ENCODE data around the gene ELMO1. TPM values are rescaled to one million over a fixed set of nuclear protein-coding genes. Genes with fewer than 3 reads are reported as not detected.

Gene ELMO1
- total RNA-seq, 2 experiments from 2014 or later = 72.8 to 75.3 TPM

DNA sequence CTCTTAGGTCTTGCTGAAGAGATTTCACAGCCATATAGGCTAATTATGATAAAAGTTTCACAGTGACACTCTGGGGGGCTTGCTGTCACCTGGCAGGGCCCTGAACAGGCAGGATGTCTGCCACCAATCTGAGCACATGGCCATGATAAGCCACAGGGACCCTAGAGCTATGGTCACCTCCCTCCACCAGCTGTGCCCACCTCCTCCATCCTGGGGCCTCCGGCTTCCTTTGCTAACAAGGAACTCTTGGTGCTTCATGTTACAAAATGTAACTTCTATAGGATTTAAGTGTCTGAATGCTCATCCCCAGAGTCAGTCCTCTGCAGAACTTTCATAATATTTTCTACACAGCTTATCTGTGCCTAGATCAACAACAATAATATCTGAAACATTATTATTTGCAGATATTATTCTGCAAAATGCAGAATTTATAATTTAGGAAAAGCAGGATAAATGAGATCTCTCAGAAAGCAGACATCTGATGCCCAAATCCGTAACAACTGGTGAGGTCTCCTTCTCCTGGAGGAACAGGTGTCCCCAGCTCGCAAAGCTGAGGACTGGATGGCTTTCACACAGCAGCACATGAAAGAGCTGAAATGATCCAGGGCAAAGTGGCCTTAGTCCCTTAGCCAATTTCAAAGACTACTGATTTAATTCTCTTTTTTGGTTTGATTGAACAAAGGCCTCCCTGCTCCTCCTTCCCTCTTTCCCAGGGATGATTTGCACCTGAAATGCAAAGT is 437.3 kb downstream of the ELMO1 start:
- DNase-seq = no peak
- POLR2A ChIA-PET = interaction anchor here (0.6 kb wide), 1 partner anchor 713 kb away, joined by 3 read pairs; no protein-coding TSS in a partner anchor
- no peaks in the 10 kb centered on the region for H3K27me3 Mint-ChIP-seq
- H3K4me1 Mint-ChIP-seq (ENCODE audit: low read depth) = peaks cover 1% of the 10 kb centered on the region
- TF ChIP-seq, protein P1, sequence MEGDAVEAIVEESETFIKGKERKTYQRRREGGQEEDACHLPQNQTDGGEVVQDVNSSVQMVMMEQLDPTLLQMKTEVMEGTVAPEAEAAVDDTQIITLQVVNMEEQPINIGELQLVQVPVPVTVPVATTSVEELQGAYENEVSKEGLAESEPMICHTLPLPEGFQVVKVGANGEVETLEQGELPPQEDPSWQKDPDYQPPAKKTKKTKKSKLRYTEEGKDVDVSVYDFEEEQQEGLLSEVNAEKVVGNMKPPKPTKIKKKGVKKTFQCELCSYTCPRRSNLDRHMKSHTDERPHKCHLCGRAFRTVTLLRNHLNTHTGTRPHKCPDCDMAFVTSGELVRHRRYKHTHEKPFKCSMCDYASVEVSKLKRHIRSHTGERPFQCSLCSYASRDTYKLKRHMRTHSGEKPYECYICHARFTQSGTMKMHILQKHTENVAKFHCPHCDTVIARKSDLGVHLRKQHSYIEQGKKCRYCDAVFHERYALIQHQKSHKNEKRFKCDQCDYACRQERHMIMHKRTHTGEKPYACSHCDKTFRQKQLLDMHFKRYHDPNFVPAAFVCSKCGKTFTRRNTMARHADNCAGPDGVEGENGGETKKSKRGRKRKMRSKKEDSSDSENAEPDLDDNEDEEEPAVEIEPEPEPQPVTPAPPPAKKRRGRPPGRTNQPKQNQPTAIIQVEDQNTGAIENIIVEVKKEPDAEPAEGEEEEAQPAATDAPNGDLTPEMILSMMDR (IDR thresholded peaks at IDR 0.05) = no peak
- intact Hi-C loops (cut with micrococcal nuclease) = no loop called here
- peaks cover 16% of the 10 kb centered on the region for H3K36me3 Mint-ChIP-seq (ENCODE audit: low read depth)
- no peak overlapping the region for H3K27ac Mint-ChIP-seq
- CTCF ChIA-PET = interaction anchor here (0.9 kb wide), 1 partner anchor 25 kb away, joined by 4 read pairs; no protein-coding TSS in a partner anchor
- no peak overlapping the region for H3K4me3 Mint-ChIP-seq
- ATAC-seq = no peak
- no peaks in the 10 kb centered on the region for H3K9me3 Mint-ChIP-seq

DNA sequence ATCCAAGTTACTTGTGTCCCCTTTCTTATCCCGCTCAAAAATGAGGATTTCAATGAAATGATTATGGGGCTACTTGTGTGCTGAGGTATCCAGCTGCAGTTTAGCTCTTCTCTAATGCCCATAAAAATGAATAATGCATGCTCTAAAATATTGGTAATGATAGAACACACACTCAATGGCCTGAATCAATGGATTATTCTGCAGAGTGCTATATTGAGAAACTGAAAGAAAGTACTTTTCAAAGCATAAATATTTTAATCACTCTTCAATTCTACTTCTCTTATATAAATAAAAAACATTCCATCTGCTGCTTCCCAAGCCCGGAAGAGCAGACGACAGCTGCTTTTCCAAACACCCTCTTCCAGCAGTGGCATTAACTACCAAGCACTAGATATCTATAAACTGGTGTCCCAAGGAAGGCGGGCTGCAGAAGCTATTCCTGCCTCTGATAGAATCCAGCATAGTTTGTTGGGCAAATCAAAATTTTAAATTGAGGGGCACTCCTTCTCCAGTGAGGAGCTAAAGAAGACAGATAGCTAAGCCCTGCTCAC is 439.5 kb downstream of the ELMO1 start:
- ChIA-PET CTCF (interaction anchor here (1.1 to 1.4 kb wide), 4 partner anchors 19 to 522 kb away, joined by 3 to 6 read pairs (median 3); no protein-coding TSS in a partner anchor), POLR2A (no interaction called here)
- Mint-ChIP-seq H3K27me3 (no peaks in the 10 kb centered on the region), H3K27ac (no peak overlapping the region), H3K4me3 (no peak overlapping the region), H3K9me3 (no peaks in the 10 kb centered on the region), H3K36me3 (ENCODE audit: low read depth) (peaks cover 22% of the 10 kb centered on the region), H3K4me1 (ENCODE audit: low read depth) (no peaks in the 10 kb centered on the region)
- no peak for ATAC-seq
- intact Hi-C loops (cut with micrococcal nuclease) = no loop called here
- TF ChIP-seq, protein P1 (IDR thresholded peaks at IDR 0.05) = no peak
- DNase-seq = no peak

DNA sequence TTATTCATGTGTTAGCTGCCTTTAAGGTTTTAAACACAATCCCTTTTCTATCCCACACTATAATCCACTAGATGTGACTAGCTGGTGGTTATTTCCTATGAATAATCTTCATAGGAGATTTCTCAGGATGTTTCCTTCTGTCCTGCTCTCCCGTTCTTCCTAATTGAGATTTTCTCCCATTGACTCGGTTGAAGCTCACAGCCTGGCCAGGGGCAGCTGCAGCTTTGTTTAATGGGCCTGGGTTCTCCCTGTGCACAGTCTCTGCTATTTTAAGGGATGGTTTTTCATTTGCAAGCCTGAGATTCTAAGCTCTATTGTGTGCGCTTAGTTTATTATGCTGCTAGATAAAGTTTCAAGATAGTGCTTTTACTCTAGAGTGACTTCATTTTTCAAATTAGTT is 441.0 kb downstream of the ELMO1 start:
- no peak overlapping the region for H3K4me3 Mint-ChIP-seq
- peaks cover 2% of the 10 kb centered on the region for H3K9me3 Mint-ChIP-seq
- TF ChIP-seq, protein P1 (IDR thresholded peaks at IDR 0.05) = no peak
- intact Hi-C loops (cut with micrococcal nuclease) = no loop called here
- peaks cover 27% of the 10 kb centered on the region for H3K36me3 Mint-ChIP-seq (ENCODE audit: low read depth)
- POLR2A ChIA-PET = interaction anchor here (0.6 to 1.2 kb wide), 3 partner anchors 11 to 344 kb away, joined by 3 to 4 read pairs (median 3); no protein-coding TSS in a partner anchor
- no peaks in the 10 kb centered on the region for H3K27me3 Mint-ChIP-seq
- H3K4me1 Mint-ChIP-seq (ENCODE audit: low read depth) = no peaks in the 10 kb centered on the region
- H3K27ac Mint-ChIP-seq = no peak overlapping the region
- CTCF ChIA-PET = interaction anchor here (0.6 to 2.1 kb wide), 7 partner anchors 8 to 402 kb away, joined by 3 to 11 read pairs (median 4); no protein-coding TSS in a partner anchor
- ATAC-seq (no peak), DNase-seq (no peak)

DNA sequence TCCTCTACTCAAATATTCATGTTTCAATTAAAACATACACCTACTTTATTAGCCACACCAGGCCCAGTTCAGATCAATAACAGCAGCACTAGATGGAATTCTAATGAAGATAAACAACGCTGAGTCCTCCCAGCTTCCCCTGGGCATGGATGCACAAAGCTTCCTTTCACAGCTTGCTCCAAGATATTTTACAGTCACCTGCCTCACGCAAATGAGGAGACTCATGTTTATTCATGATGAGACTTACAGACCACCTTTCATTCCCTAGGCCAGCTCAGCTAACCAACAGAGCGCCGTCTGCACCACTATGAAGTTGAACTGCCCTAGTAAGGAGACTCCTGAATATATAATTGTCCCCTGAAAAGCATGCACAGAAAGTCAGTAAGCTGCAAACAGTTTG is 441.4 kb downstream of the ELMO1 start:
- DNase-seq (no peak), ATAC-seq (no peak)
- ChIA-PET CTCF (interaction anchor here (0.6 to 2.1 kb wide), 5 partner anchors 9 to 403 kb away, joined by 3 to 11 read pairs (median 3); no protein-coding TSS in a partner anchor), POLR2A (interaction anchor here (1.2 kb wide), 1 partner anchor 75 kb away, joined by 3 read pairs; no protein-coding TSS in a partner anchor)
- H3K9me3 Mint-ChIP-seq = peaks cover 2% of the 10 kb centered on the region
- H3K27ac Mint-ChIP-seq = no peak overlapping the region
- TF ChIP-seq, protein P1 (IDR thresholded peaks at IDR 0.05) = no peak
- H3K27me3 Mint-ChIP-seq = no peaks in the 10 kb centered on the region
- no peaks in the 10 kb centered on the region for H3K4me1 Mint-ChIP-seq (ENCODE audit: low read depth)
- peaks cover 29% of the 10 kb centered on the region for H3K36me3 Mint-ChIP-seq (ENCODE audit: low read depth)
- intact Hi-C loops (cut with micrococcal nuclease) = no loop called here
- no peak overlapping the region for H3K4me3 Mint-ChIP-seq

DNA sequence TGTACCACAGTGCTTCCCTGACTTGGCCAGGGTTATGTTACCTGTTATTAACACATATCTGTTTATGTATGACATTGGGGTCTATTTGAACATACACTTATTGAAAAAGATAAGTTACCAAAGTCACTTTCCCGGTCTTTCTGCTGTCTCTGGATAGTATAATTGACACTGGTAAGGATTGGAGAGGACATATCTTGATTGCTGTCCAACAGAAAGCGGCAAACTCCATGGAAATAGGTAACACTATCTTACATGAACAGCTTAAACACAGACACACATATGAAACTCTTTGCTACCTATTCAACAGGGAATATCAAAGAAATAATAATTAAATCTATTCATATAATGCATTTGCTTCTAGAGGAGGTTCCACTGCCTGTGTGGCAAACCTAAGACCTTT is 441.9 kb downstream of the ELMO1 start:
- ChIA-PET POLR2A (interaction anchor here (1.2 kb wide), 1 partner anchor 76 kb away, joined by 3 read pairs; no protein-coding TSS in a partner anchor), CTCF (interaction anchor here (1.0 to 2.1 kb wide), 3 partner anchors 9 to 175 kb away, joined by 3 to 11 read pairs (median 4); no protein-coding TSS in a partner anchor)
- Mint-ChIP-seq H3K27me3 (no peaks in the 10 kb centered on the region), H3K36me3 (ENCODE audit: low read depth) (peaks cover 32% of the 10 kb centered on the region), H3K9me3 (peaks cover 2% of the 10 kb centered on the region), H3K27ac (no peak overlapping the region), H3K4me1 (ENCODE audit: low read depth) (no peaks in the 10 kb centered on the region), H3K4me3 (no peak overlapping the region)
- no peak for ATAC-seq
- no peak for DNase-seq
- TF ChIP-seq, protein P1 (IDR thresholded peaks at IDR 0.05) = no peak
- intact Hi-C loops (cut with micrococcal nuclease) = no loop called here
